ENCODE results near the gene VASP. TPM values are rescaled to one million over a fixed set of nuclear protein-coding genes. Genes with fewer than 3 reads are reported as not detected.

VASP gene
- total and polyA plus RNA-seq, 2 of the 13 experiments (the other 11 are each of a cell fraction or from before 2014, with no cell fraction given) = 41.8 to 67.1 TPM

DNA sequence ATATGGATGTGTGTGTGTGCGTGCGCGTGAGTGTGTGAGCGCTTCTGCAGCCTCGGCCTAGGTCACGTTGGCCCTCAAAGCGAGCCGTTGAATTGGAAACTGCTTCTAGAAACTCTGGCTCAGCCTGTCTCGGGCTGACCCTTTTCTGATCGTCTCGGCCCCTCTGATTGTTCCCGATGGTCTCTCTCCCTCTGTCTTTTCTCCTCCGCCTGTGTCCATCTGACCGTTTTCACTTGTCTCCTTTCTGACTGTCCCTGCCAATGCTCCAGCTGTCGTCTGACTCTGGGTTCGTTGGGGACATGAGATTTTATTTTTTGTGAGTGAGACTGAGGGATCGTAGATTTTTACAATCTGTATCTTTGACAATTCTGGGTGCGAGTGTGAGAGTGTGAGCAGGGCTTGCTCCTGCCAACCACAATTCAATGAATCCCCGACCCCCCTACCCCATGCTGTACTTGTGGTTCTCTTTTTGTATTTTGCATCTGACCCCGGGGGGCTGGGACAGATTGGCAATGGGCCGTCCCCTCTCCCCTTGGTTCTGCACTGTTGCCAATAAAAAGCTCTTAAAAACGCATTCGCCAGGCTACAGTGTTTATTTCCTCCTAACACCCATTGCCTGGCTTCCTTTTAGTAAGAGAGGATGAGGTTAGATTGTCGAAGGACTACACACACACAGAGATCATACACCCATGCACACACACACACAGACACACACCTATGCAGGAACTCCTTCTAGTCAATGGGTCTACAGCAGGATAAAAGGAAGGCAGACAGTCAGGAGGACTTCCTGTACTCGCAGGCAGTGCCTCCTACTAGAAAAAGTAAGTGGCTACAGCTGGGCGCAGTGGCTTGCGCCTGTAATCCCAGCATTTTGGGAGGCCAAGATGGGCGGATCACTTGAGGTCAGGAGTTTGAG lies 32.4 kb upstream of the VASP start:
- intact Hi-C loops (cut with micrococcal nuclease; ENCODE audit: unreplicated experiment) = no loop called here
- Histone ChIP-seq H3K36me3 (replicated peaks in 1 of 2; ENCODE audit: control insufficient read depth in 1 of 2, insufficient read depth in 2 of 2, low read length in 2 of 2) (no peaks in the 10 kb centered on the region), H3K27me3 (ENCODE audit: control insufficient read depth in 1 of 2, insufficient read depth in 2 of 2, low read length in 2 of 2) (peaks cover 0 to 10% of the 10 kb centered on the region in 2 experiments; a peak in 1 of 5 replicates), H3K79me2 (ENCODE audit: insufficient read depth, low read length) (no peaks in the 10 kb centered on the region), H3K9me3 (ENCODE audit: low read length) (no peaks in the 10 kb centered on the region), H3K9ac (ENCODE audit: insufficient read depth, low read depth, low read length) (no peak overlapping the region), H2AFZ (ENCODE audit: low read length) (no peak overlapping the region), H3K4me3 (replicated peaks in 1 of 3; ENCODE audit: insufficient read depth in 1 of 3, low read depth in 2 of 3, low read length in 3 of 3) (no peak overlapping the region), H4K20me1 (ENCODE audit: insufficient read depth, low read length) (no peaks in the 10 kb centered on the region), H3K4me2 (ENCODE audit: low read depth, low read length) (no peak overlapping the region), H3K27ac (ENCODE audit: extremely low read length, insufficient read depth, low read length) (no peak overlapping the region), H3K4me1 (ENCODE audit: insufficient read depth, low read length) (peaks cover 42% of the 10 kb centered on the region)
- CTCF ChIA-PET (ENCODE audit: low intra/inter-chr PET ratio, low total read pairs) = no interaction called here
- ATAC-seq (no peak), DNase-seq (ENCODE audit: low spot score) (no peak), FAIRE-seq (no peak)
- 55% methylated on average over 28 of the region's 28 CpGs for WGBS (ENCODE audit: low lambda C conversion rate)
- TF ChIP-seq ZNF234 (CRISPR knock-in tag; conservative IDR thresholded peaks at IDR 0.05) (no peak), ZFY (CRISPR knock-in tag; IDR thresholded peaks at IDR 0.05) (no peak), SUZ12 (IDR thresholded peaks at IDR 0.05; ENCODE audit: low read depth, low read length) (no peak), ZBTB20 (CRISPR knock-in tag; IDR thresholded peaks at IDR 0.05; ENCODE audit: borderline replicate concordance, low read depth) (no peak), ZNF296 (CRISPR knock-in tag; conservative IDR thresholded peaks at IDR 0.05) (no peak), POLR2A (IDR thresholded peaks at IDR 0.05; ENCODE audit: insufficient read depth in 1 of 2, low read depth in 2 of 2, low read length in 2 of 2) (peak in 1 of 2 experiments; percentile 70; a peak in 2 of 4 replicates), CHD2 (IDR thresholded peaks at IDR 0.05; ENCODE audit: low read depth, low read length) (peak; percentile 40), ZNF678 (CRISPR knock-in tag; IDR thresholded peaks at IDR 0.05) (no peak), ZNF24 (IDR thresholded peaks at IDR 0.05) (no peak), ZMYM3 (CRISPR knock-in tag; IDR thresholded peaks at IDR 0.05) (no peak), ZNF12 (CRISPR knock-in tag; IDR thresholded peaks at IDR 0.05) (no peak), POLR2AphosphoS2 (IDR thresholded peaks at IDR 0.05; ENCODE audit: low read depth, low read length) (peak; percentile 94)
- TF ChIP-seq, protein P1, sequence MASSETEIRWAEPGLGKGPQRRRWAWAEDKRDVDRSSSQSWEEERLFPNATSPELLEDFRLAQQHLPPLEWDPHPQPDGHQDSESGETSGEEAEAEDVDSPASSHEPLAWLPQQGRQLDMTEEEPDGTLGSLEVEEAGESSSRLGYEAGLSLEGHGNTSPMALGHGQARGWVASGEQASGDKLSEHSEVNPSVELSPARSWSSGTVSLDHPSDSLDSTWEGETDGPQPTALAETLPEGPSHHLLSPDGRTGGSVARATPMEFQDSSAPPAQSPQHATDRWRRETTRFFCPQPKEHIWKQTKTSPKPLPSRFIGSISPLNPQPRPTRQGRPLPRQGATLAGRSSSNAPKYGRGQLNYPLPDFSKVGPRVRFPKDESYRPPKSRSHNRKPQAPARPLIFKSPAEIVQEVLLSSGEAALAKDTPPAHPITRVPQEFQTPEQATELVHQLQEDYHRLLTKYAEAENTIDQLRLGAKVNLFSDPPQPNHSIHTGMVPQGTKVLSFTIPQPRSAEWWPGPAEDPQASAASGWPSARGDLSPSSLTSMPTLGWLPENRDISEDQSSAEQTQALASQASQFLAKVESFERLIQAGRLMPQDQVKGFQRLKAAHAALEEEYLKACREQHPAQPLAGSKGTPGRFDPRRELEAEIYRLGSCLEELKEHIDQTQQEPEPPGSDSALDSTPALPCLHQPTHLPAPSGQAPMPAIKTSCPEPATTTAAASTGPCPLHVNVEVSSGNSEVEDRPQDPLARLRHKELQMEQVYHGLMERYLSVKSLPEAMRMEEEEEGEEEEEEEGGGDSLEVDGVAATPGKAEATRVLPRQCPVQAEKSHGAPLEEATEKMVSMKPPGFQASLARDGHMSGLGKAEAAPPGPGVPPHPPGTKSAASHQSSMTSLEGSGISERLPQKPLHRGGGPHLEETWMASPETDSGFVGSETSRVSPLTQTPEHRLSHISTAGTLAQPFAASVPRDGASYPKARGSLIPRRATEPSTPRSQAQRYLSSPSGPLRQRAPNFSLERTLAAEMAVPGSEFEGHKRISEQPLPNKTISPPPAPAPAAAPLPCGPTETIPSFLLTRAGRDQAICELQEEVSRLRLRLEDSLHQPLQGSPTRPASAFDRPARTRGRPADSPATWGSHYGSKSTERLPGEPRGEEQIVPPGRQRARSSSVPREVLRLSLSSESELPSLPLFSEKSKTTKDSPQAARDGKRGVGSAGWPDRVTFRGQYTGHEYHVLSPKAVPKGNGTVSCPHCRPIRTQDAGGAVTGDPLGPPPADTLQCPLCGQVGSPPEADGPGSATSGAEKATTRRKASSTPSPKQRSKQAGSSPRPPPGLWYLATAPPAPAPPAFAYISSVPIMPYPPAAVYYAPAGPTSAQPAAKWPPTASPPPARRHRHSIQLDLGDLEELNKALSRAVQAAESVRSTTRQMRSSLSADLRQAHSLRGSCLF (CRISPR knock-in tag; IDR thresholded peaks at IDR 0.05; ENCODE audit: borderline replicate concordance) = no peak
- BruUV-seq (replicated peaks) = no TSS peak
- POLR2A ChIA-PET = no interaction called here
- in situ Hi-C loops (cut with HindIII; ENCODE audit: extremely low pct_ligation_motif_present, low pct_unique_long_range_greater_than_20kb) = loop anchor here (5.0 to 10.0 kb wide), 2 partner anchors 33 to 50 kb away; partner anchors contain the start of gene ERCC1
